GM23338 (cell line): ENCODE results near the gene EDARADD. TPM values are rescaled to one million over a fixed set of nuclear protein-coding genes. Genes with fewer than 3 reads are reported as not detected.

Experiments
- ATAC-seq: fragments of 200-7000 bp; cut with Tn5 transposase; 3 replicates; pipeline ENCODE4 v1.9.1; 2020
- DNase-seq: peaks from one replicate; pipeline ENCODE4 v3.0.0-alpha.2; 2015; ENCODE audit warnings: low spot score
- H2AFZ ChIP-seq: fragments of 200-600 bp; sonication (generic); 2 replicates; pipeline ENCODE4 v1.8.0; 2016; ENCODE audit warnings: antibody characterized with exemption, mild to moderate bottlenecking, moderate library complexity
- H3F3A ChIP-seq: fragments of 200-600 bp; sonication (generic); replicated peaks from 2 replicates; pipeline ENCODE4 v1.8.0; 2017; ENCODE audit warnings: antibody characterized with exemption, mixed run types, low read depth
- H3K27ac ChIP-seq: fragments of 200-600 bp; sonication (generic); 2 replicates; pipeline ENCODE4 v1.6.1; 2016; ENCODE audit warnings: low read depth
- H3K27me3 ChIP-seq: fragments of 200-600 bp; sonication (generic); 2 replicates; pipeline ENCODE4 v1.8.0; 2016; ENCODE audit warnings: mild to moderate bottlenecking, mixed run types, moderate library complexity; ENCODE audit not compliant: insufficient read depth
- H3K36me3 ChIP-seq: fragments of 200-600 bp; sonication (generic); 2 replicates; pipeline ENCODE4 v1.8.0; 2016; ENCODE audit warnings: mild to moderate bottlenecking; ENCODE audit not compliant: insufficient read depth
- H3K4me1 ChIP-seq: fragments of 200-600 bp; sonication (generic); 2 replicates; pipeline ENCODE4 v1.8.0; 2016; ENCODE audit warnings: mild to moderate bottlenecking, moderate library complexity; ENCODE audit not compliant: insufficient read depth
- H3K4me2 ChIP-seq: fragments of 200-600 bp; sonication (generic); 2 replicates; pipeline ENCODE4 v1.7.1; 2017; ENCODE audit warnings: mixed run types
- H3K4me3 ChIP-seq: fragments of 200-600 bp; sonication (generic); 2 replicates; pipeline ENCODE4 v1.6.1; 2016; ENCODE audit warnings: mixed run types
- H3K79me2 ChIP-seq: fragments of 200-600 bp; sonication (generic); replicated peaks from 2 replicates; pipeline ENCODE4 v1.8.0; 2017; ENCODE audit warnings: mild to moderate bottlenecking; ENCODE audit not compliant: insufficient read depth
- H3K9me2 ChIP-seq: fragments of 200-600 bp; sonication (generic); 2 replicates; pipeline ENCODE4 v1.8.0; 2017; ENCODE audit not compliant: insufficient read depth
- H4K20me1 ChIP-seq: fragments of 200-600 bp; sonication (generic); replicated peaks from 2 replicates; pipeline ENCODE4 v1.8.0; 2017; ENCODE audit warnings: mild to moderate bottlenecking; ENCODE audit not compliant: insufficient read depth
- H3K27ac Mint-ChIP-seq: 2 replicates; pipeline ENCODE4 v1.8.0; 2020; ENCODE audit warnings: inconsistent platforms, mild to moderate bottlenecking, moderate library complexity, mixed read lengths
- H3K27me3 Mint-ChIP-seq: 3 replicates; pipeline ENCODE4 v1.8.0; 2022; ENCODE audit warnings: low read depth, mild to moderate bottlenecking, moderate library complexity, mixed read lengths, inconsistent platforms; ENCODE audit not compliant: insufficient read depth, poor library complexity
- H3K36me3 Mint-ChIP-seq: 3 replicates; pipeline ENCODE4 v1.8.0; 2021; ENCODE audit warnings: low read depth, mild to moderate bottlenecking, inconsistent platforms, moderate library complexity, mixed read lengths
- H3K4me1 Mint-ChIP-seq: 3 replicates; pipeline ENCODE4 v1.8.0; 2020; ENCODE audit warnings: mild to moderate bottlenecking, inconsistent platforms, mixed read lengths
- H3K4me3 Mint-ChIP-seq: 3 replicates; pipeline ENCODE4 v1.8.0; 2021; ENCODE audit warnings: moderate library complexity, mild to moderate bottlenecking, inconsistent platforms, mixed read lengths
- H3K9me3 Mint-ChIP-seq: 3 replicates; pipeline ENCODE4 v1.8.0; 2020; ENCODE audit warnings: moderate library complexity, mild to moderate bottlenecking, inconsistent platforms, mixed read lengths
- CREB1 ChIP-seq: fragments of 250-450 bp; sonication (Bioruptor Pico); IDR thresholded peaks from 2 replicates; pipeline ENCODE4 v1.5.0; 2020; ENCODE audit warnings: low read depth, mild to moderate bottlenecking, moderate library complexity
- EZH2 ChIP-seq: fragments of 200-600 bp; sonication (generic); IDR thresholded peaks from one replicate; pipeline ENCODE4 v1.8.0; 2017; ENCODE audit warnings: antibody characterized with exemption, mild to moderate bottlenecking, low read depth; ENCODE audit not compliant: unreplicated experiment
- NANOG ChIP-seq: IDR thresholded peaks from 2 replicates; pipeline ENCODE4 v1.6.1; 2016; ENCODE audit warnings: antibody characterized with exemption, borderline replicate concordance
- POLR2AphosphoS5 ChIP-seq: IDR thresholded peaks from 2 replicates; pipeline ENCODE4 v1.6.1; 2016; ENCODE audit warnings: antibody characterized with exemption, low read depth
- STAT1 ChIP-seq: IDR thresholded peaks from one replicate; pipeline ENCODE4 v1.6.1; 2016; ENCODE audit warnings: antibody characterized with exemption; ENCODE audit not compliant: unreplicated experiment
- ZNF114 ChIP-seq: fragments of 250-450 bp; sonication (Bioruptor Pico); IDR thresholded peaks from 2 replicates; pipeline ENCODE4 v1.5.0; 2020; ENCODE audit warnings: mild to moderate bottlenecking, moderate library complexity
- ZNF331 ChIP-seq: fragments of 250-450 bp; sonication (Bioruptor Pico); IDR thresholded peaks from 2 replicates; pipeline ENCODE4 v1.5.0; 2020; ENCODE audit warnings: low read depth, mild to moderate bottlenecking, moderate library complexity
- ZNF462 ChIP-seq: fragments of 250-450 bp; sonication (Bioruptor Pico); IDR thresholded peaks from 2 replicates; pipeline ENCODE4 v1.5.0; 2020; ENCODE audit warnings: mild to moderate bottlenecking, moderate library complexity
- polyA plus RNA-seq: library from polyadenylated mRNA; unstranded; fragments of >200 nt; fragmentation: Nextera tagmentation; extraction: Ambion mirVana; gene quantifications from 2 replicates; pipeline ENCODE4 v1.2.1, GENCODE V29; 2016
- total RNA-seq: library from RNA; depleted of rRNA; stranded (reverse); fragments of >200 nt; shearing (Covaris generic); gene quantifications from 2 replicates; pipeline ENCODE4 v1.2.3, GENCODE V29; 2014

The EDARADD gene
- total and polyA plus RNA-seq, 2 experiments from 2014 or later: 3.7 to 4.4 TPM

DNA sequence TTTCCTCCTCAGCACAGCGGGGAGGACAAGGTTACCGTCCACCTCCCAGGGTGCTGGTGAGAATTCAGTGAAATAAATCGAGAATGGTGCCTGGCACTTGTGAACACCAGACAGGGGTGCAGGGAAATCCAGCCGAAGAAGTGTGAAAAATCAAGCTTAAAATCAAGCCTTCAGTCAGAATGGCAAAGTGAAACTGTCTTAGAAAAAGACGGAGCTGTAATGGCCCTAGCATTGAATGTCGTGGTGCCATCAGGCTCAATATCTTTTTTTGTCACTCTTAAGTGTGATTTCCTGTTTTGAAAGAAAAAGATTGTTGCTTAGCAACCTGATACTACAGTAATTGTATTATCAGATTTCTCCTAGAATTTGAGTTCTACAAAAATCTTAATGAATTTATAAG lies 22.1 kb downstream of the EDARADD start:
- Histone ChIP-seq H3F3A (no peaks in the 10 kb centered on the region), H2AFZ (no peak overlapping the region), H3K4me2 (no peak overlapping the region), H3K27ac (no peak overlapping the region), H3K79me2 (no peaks in the 10 kb centered on the region), H4K20me1 (no peaks in the 10 kb centered on the region), H3K27me3 (no peaks in the 10 kb centered on the region), H3K4me3 (no peak overlapping the region), H3K4me1 (peaks cover 11% of the 10 kb centered on the region), H3K9me2 (no peaks in the 10 kb centered on the region), H3K36me3 (no peaks in the 10 kb centered on the region)
- TF ChIP-seq ZNF331 (CRISPR knock-in tag): no peak
- TF ChIP-seq STAT1: no peak
- no peak for TF ChIP-seq POLR2AphosphoS5
- Mint-ChIP-seq H3K36me3 (peaks cover 8% of the 10 kb centered on the region; the same call in 2 of the 3 replicates), H3K27ac (no peak overlapping the region), H3K4me3 (no peak overlapping the region), H3K4me1 (peaks cover 2% of the 10 kb centered on the region; the same call in 2 of the 3 replicates), H3K27me3 (no peaks in the 10 kb centered on the region), H3K9me3 (no peaks in the 10 kb centered on the region; the same call in 2 of the 3 replicates)
- no peak for ATAC-seq
- no peak for DNase-seq

DNA sequence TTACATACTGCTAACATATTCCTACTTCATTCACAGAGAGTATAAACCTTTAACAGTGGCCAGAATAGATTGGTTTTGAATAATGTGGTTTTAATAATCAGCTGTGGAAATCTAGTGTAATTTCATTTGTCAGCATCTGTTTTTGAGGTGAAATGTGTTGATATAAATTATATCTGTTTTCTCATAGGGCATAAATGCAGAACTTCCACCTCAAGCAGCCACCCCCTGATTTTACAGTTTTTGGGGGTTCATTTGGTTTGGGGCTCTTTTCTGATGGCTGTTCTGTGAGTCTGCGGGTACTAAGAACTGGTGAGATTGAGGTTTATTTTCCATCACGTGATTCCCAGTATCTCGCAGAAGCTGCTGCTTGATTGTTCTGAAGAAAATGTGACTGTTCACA lies 23.2 kb downstream of the EDARADD start:
- no peak for TF ChIP-seq CREB1 (CRISPR knock-in tag)
- Histone ChIP-seq H3F3A (no peaks in the 10 kb centered on the region), H3K4me1 (peaks cover 11% of the 10 kb centered on the region), H2AFZ (no peak overlapping the region), H3K9me2 (no peaks in the 10 kb centered on the region), H3K27me3 (no peaks in the 10 kb centered on the region), H4K20me1 (no peaks in the 10 kb centered on the region), H3K4me3 (no peak overlapping the region), H3K79me2 (no peaks in the 10 kb centered on the region), H3K27ac (no peak overlapping the region), H3K4me2 (no peak overlapping the region), H3K36me3 (no peaks in the 10 kb centered on the region)
- Mint-ChIP-seq H3K9me3 (no peaks in the 10 kb centered on the region; the same call in 2 of the 3 replicates), H3K4me1 (peaks cover 2% of the 10 kb centered on the region; the same call in 2 of the 3 replicates), H3K4me3 (no peak overlapping the region), H3K36me3 (peaks cover 8% of the 10 kb centered on the region; the same call in 2 of the 3 replicates), H3K27ac (no peak overlapping the region), H3K27me3 (no peaks in the 10 kb centered on the region)
- DNase-seq (no peak), ATAC-seq (no peak)

DNA sequence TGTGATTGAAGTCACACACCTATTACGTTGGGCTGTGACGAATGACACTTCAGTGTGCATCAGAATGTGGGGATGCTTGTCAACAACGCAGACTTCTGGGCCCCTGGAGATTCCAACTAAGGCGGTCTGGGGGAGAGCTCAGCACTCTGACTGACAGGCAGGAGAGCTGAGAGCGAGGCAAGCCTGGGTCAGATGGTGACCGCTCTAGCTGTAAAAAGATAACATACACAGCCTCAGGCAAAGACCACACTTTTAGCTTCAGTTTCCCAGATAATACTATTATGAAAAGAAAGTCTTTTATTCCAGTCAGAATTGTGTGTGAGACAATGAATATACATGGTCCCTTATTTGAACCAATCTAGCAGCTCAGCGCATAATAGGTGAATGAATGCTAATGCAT lies 25.4 kb downstream of the EDARADD start:
- no peak for DNase-seq
- H3K4me2 ChIP-seq: no peak overlapping the region
- H3K4me1 Mint-ChIP-seq: peaks cover 2% of the 10 kb centered on the region; the same call in 2 of the 3 replicates
- H3K36me3 ChIP-seq: no peaks in the 10 kb centered on the region
- no peaks in the 10 kb centered on the region for H3K27me3 Mint-ChIP-seq
- no peak overlapping the region for H2AFZ ChIP-seq
- H3K9me2 ChIP-seq: no peaks in the 10 kb centered on the region
- H3K4me1 ChIP-seq: peaks cover 11% of the 10 kb centered on the region
- H3K4me3 Mint-ChIP-seq: no peak overlapping the region
- H3K27me3 ChIP-seq: no peaks in the 10 kb centered on the region
- ATAC-seq: no peak
- no peaks in the 10 kb centered on the region for H3K79me2 ChIP-seq
- no peaks in the 10 kb centered on the region for H3F3A ChIP-seq
- no peaks in the 10 kb centered on the region for H4K20me1 ChIP-seq
- H3K27ac Mint-ChIP-seq: peak overlapping the region; percentile 72
- H3K36me3 Mint-ChIP-seq: peaks cover 8% of the 10 kb centered on the region; the same call in 2 of the 3 replicates
- H3K27ac ChIP-seq: no peak overlapping the region
- no peak overlapping the region for H3K4me3 ChIP-seq
- no peaks in the 10 kb centered on the region; the same call in 2 of the 3 replicates for H3K9me3 Mint-ChIP-seq
- TF ChIP-seq POLR2AphosphoS5 (no peak), STAT1 (no peak), ZNF462 (no peak), ZNF114 (CRISPR knock-in tag) (no peak), NANOG (no peak), CREB1 (CRISPR knock-in tag) (no peak), ZNF331 (CRISPR knock-in tag) (no peak), EZH2 (no peak)
